ENCODE measurements around the gene TIPRL. TPM values are rescaled to one million over a fixed set of nuclear protein-coding genes. Genes with fewer than 3 reads are reported as not detected.

The TIPRL gene
- total RNA-seq, 1 experiment from 2014 or later: 50.0 TPM

DNA sequence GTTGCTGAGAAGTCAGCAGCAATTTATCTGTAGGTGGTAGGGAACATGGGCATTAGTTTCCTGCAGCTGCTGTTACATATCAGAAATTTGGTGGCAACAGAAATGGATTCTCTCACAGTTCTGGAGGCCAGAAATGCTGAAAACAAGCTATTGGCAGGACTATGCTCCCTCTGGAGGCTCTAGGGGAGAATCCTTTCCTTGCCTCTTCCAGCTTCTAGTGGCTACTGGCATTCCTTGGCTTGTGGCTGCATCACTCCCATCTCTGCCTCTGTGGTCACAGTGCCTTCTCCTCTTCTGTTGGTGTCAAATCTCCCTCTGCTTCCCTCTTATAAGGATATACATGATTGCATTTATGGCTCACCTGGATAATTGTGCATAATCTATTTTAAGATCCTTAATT, 44.5 kb downstream of the TIPRL start:
- Histone ChIP-seq H3K4me1 (ENCODE audit: insufficient read depth, low read length, poor library complexity, severe bottlenecking) (peaks cover 4% of the 10 kb centered on the region), H3K4me3 (ENCODE audit: low read depth, low read length, poor library complexity, severe bottlenecking) (no peak overlapping the region), H3K27ac (ENCODE audit: low read depth, low read length, poor library complexity, severe bottlenecking) (no peak overlapping the region), H3K36me3 (ENCODE audit: insufficient read depth, low read length, poor library complexity, severe bottlenecking) (no peaks in the 10 kb centered on the region), H3K9me3 (ENCODE audit: low read depth, low read length, poor library complexity, severe bottlenecking) (peaks cover 5% of the 10 kb centered on the region), H3K27me3 (replicated peaks; ENCODE audit: insufficient read depth, low read depth, low read length, poor library complexity) (no peaks in the 10 kb centered on the region)
- no TSS peak for BruUV-seq (replicated peaks)
- intact Hi-C loops (cut with micrococcal nuclease; ENCODE audit: unreplicated experiment): no loop called here
- DNase-seq (ENCODE audit: low spot score): no peak
- ChIA-PET CTCF (no interaction called here), POLR2A (ENCODE audit: low non-redundant PET) (no interaction called here)
- TF ChIP-seq CTCF (conservative IDR thresholded peaks at IDR 0.05; ENCODE audit: low read depth, low read length): no peak
- no peak for TF ChIP-seq EZH2 (IDR thresholded peaks at IDR 0.05; ENCODE audit: borderline replicate concordance, low read depth, low read length, poor library complexity, severe bottlenecking)

GRCh38 chr1:168223681-168224540, 45.1 kb downstream of the TIPRL start:
- CTCF ChIA-PET: no interaction called here
- no TSS peak for BruUV-seq (replicated peaks)
- peaks cover 5% of the 10 kb centered on the region for H3K9me3 ChIP-seq (ENCODE audit: low read depth, low read length, poor library complexity, severe bottlenecking)
- H3K4me1 ChIP-seq (ENCODE audit: insufficient read depth, low read length, poor library complexity, severe bottlenecking): peaks cover 4% of the 10 kb centered on the region
- no peak overlapping the region for H3K4me3 ChIP-seq (ENCODE audit: low read depth, low read length, poor library complexity, severe bottlenecking)
- no peaks in the 10 kb centered on the region for H3K36me3 ChIP-seq (ENCODE audit: insufficient read depth, low read length, poor library complexity, severe bottlenecking)
- no peak for DNase-seq (ENCODE audit: low spot score)
- no peak overlapping the region for H3K27ac ChIP-seq (ENCODE audit: low read depth, low read length, poor library complexity, severe bottlenecking)
- POLR2A ChIA-PET (ENCODE audit: low non-redundant PET): no interaction called here
- no peaks in the 10 kb centered on the region for H3K27me3 ChIP-seq (replicated peaks; ENCODE audit: insufficient read depth, low read depth, low read length, poor library complexity)
- TF ChIP-seq CTCF (conservative IDR thresholded peaks at IDR 0.05; ENCODE audit: low read depth, low read length): no peak
- no peak for TF ChIP-seq EZH2 (IDR thresholded peaks at IDR 0.05; ENCODE audit: borderline replicate concordance, low read depth, low read length, poor library complexity, severe bottlenecking)
- intact Hi-C loops (cut with micrococcal nuclease; ENCODE audit: unreplicated experiment): loop anchor here (2.0 kb wide), 1 partner anchor 45 kb away; the partner anchor contains the start of gene TIPRL

GRCh38 chr1:168224991-168225390, 46.2 kb downstream of the TIPRL start:
- H3K4me1 ChIP-seq (ENCODE audit: insufficient read depth, low read length, poor library complexity, severe bottlenecking): peaks cover 4% of the 10 kb centered on the region
- H3K9me3 ChIP-seq (ENCODE audit: low read depth, low read length, poor library complexity, severe bottlenecking): peaks cover 5% of the 10 kb centered on the region
- CTCF ChIA-PET: no interaction called here
- DNase-seq (ENCODE audit: low spot score): no peak
- H3K27me3 ChIP-seq (replicated peaks; ENCODE audit: insufficient read depth, low read depth, low read length, poor library complexity): no peaks in the 10 kb centered on the region
- no TSS peak for BruUV-seq (replicated peaks)
- TF ChIP-seq EZH2 (IDR thresholded peaks at IDR 0.05; ENCODE audit: borderline replicate concordance, low read depth, low read length, poor library complexity, severe bottlenecking) (no peak), CTCF (conservative IDR thresholded peaks at IDR 0.05; ENCODE audit: low read depth, low read length) (no peak)
- POLR2A ChIA-PET (ENCODE audit: low non-redundant PET): no interaction called here
- peak overlapping the region; percentile 93 for H3K27ac ChIP-seq (ENCODE audit: low read depth, low read length, poor library complexity, severe bottlenecking)
- H3K4me3 ChIP-seq (ENCODE audit: low read depth, low read length, poor library complexity, severe bottlenecking): peak overlapping the region; percentile 90
- H3K36me3 ChIP-seq (ENCODE audit: insufficient read depth, low read length, poor library complexity, severe bottlenecking): no peaks in the 10 kb centered on the region
- intact Hi-C loops (cut with micrococcal nuclease; ENCODE audit: unreplicated experiment): loop anchor here (2.0 kb wide), 1 partner anchor 46 kb away; the partner anchor contains the start of gene TIPRL
